Liver (tissue), 3 donors: ENCODE results near the gene RBM33.

Experiments
- REST ChIP-seq: IDR thresholded peaks from 2 replicates; pipeline ENCODE4 v1.6.1; 2016; ENCODE audit warnings: antibody characterized with exemption, mild to moderate bottlenecking
- TF ChIP-seq, protein P1 (sequence below): fragments of 150-350 bp; IDR thresholded peaks from 2 replicates; pipeline ENCODE4 v1.5.1; 2017; ENCODE audit warnings: improper control_type of control experiment, low read depth, low read length; ENCODE audit not compliant: missing input control
- TF ChIP-seq, protein P2 (sequence below): IDR thresholded peaks from 2 replicates; pipeline ENCODE4 v1.6.1; 2016; ENCODE audit warnings: antibody characterized with exemption
- TF ChIP-seq, protein P3 (sequence below): IDR thresholded peaks from 2 replicates; pipeline ENCODE4 v1.6.1; 2016; ENCODE audit warnings: antibody characterized with exemption
- donor health status: healthy.
- donor health status: healthy.

GRCh38 chr7:155764438-155764793, 120.0 kb downstream of the RBM33 start:
- TF ChIP-seq, protein P1, sequence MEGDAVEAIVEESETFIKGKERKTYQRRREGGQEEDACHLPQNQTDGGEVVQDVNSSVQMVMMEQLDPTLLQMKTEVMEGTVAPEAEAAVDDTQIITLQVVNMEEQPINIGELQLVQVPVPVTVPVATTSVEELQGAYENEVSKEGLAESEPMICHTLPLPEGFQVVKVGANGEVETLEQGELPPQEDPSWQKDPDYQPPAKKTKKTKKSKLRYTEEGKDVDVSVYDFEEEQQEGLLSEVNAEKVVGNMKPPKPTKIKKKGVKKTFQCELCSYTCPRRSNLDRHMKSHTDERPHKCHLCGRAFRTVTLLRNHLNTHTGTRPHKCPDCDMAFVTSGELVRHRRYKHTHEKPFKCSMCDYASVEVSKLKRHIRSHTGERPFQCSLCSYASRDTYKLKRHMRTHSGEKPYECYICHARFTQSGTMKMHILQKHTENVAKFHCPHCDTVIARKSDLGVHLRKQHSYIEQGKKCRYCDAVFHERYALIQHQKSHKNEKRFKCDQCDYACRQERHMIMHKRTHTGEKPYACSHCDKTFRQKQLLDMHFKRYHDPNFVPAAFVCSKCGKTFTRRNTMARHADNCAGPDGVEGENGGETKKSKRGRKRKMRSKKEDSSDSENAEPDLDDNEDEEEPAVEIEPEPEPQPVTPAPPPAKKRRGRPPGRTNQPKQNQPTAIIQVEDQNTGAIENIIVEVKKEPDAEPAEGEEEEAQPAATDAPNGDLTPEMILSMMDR: no peak
- TF ChIP-seq, protein P2, sequence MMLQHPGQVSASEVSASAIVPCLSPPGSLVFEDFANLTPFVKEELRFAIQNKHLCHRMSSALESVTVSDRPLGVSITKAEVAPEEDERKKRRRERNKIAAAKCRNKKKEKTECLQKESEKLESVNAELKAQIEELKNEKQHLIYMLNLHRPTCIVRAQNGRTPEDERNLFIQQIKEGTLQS: no peak
- TF ChIP-seq, protein P3, sequence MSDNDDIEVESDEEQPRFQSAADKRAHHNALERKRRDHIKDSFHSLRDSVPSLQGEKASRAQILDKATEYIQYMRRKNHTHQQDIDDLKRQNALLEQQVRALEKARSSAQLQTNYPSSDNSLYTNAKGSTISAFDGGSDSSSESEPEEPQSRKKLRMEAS: no peak
- TF ChIP-seq REST: no peak
